Neuronal stem cell (in vitro differentiated cells): Measurements from ENCODE around the gene PRKACB.

Source experiments
- DNase-seq: peaks from one replicate; pipeline ENCODE4 v3.0.0-alpha.2; 2013; ENCODE audit warnings: low spot score
- H2AFZ ChIP-seq: one replicate; pipeline ENCODE4 v1.6.1; 2013; ENCODE audit warnings: mild to moderate bottlenecking, low read length, inconsistent platforms
- H2AK5ac ChIP-seq: 2 replicates; pipeline ENCODE4 v1.6.1; 2013; ENCODE audit warnings: low read depth, mild to moderate bottlenecking, inconsistent platforms, low read length, moderate library complexity, mixed read lengths
- H2BK120ac ChIP-seq: 2 replicates; pipeline ENCODE4 v1.6.1; 2013; ENCODE audit warnings: low read depth, mild to moderate bottlenecking, inconsistent platforms, low read length, moderate library complexity, mixed read lengths
- H2BK12ac ChIP-seq: one replicate; pipeline ENCODE4 v1.6.1; 2013; ENCODE audit warnings: low read length, inconsistent platforms
- H2BK15ac ChIP-seq: 2 replicates; pipeline ENCODE4 v1.6.1; 2013; ENCODE audit warnings: mild to moderate bottlenecking, low read length, inconsistent platforms, mixed read lengths
- H2BK5ac ChIP-seq: one replicate; pipeline ENCODE4 v1.6.1; 2013; ENCODE audit warnings: inconsistent platforms, mild to moderate bottlenecking, low read length, moderate library complexity
- H3K14ac ChIP-seq: one replicate; pipeline ENCODE4 v1.6.1; 2013; ENCODE audit warnings: low read length, inconsistent platforms
- H3K18ac ChIP-seq: 2 replicates; pipeline ENCODE4 v1.6.1; 2013; ENCODE audit warnings: low read length, inconsistent platforms
- H3K23ac ChIP-seq: 2 replicates; pipeline ENCODE4 v1.6.1; 2013; ENCODE audit warnings: low read depth, mild to moderate bottlenecking, mixed read lengths, low read length, inconsistent platforms; ENCODE audit not compliant: poor library complexity
- H3K27ac ChIP-seq: replicated peaks from 3 replicates; pipeline ENCODE4 v1.5.1; 2013; ENCODE audit warnings: low read length, inconsistent platforms
- H3K27me3 ChIP-seq, 3 experiments: 2 replicates each; pipeline ENCODE4 v1.6.1; 2013; ENCODE audit warnings: low read length in 3 of 3, mild to moderate bottlenecking in 2 of 3, inconsistent platforms in 1 of 3, low read depth in 1 of 3, mixed read lengths in 1 of 3, moderate library complexity in 1 of 3; ENCODE audit not compliant: control insufficient read depth in 3 of 3, insufficient read depth in 3 of 3
- H3K36me3 ChIP-seq, 2 donors: replicated peaks in 1 of 2; 2 replicates each; pipeline ENCODE4 v1.6.1; 2013; ENCODE audit warnings: low read length in 2 of 2; ENCODE audit not compliant: control insufficient read depth in 2 of 2, insufficient read depth in 2 of 2
- H3K4ac ChIP-seq: 2 replicates; pipeline ENCODE4 v1.6.1; 2013; ENCODE audit warnings: inconsistent platforms, mild to moderate bottlenecking, low read length, moderate library complexity
- H3K4me1 ChIP-seq, 2 donors: 1 replicate in 1 of 2; 2 replicates in 1 of 2; pipeline ENCODE4 v1.6.1; 2013; ENCODE audit warnings: low read length in 2 of 2, low read depth in 1 of 2; ENCODE audit not compliant: control insufficient read depth in 2 of 2, insufficient read depth in 1 of 2
- H3K4me2 ChIP-seq: one replicate; pipeline ENCODE4 v1.6.1; 2013; ENCODE audit warnings: mild to moderate bottlenecking, low read length, inconsistent platforms; ENCODE audit not compliant: insufficient read depth, poor library complexity, severe bottlenecking
- H3K4me3 ChIP-seq, 2 donors: 2 replicates each; pipeline ENCODE4 v1.5.1; 2013; ENCODE audit warnings: low read length in 2 of 2, mild to moderate bottlenecking in 2 of 2, inconsistent platforms in 1 of 2, moderate library complexity in 1 of 2
- H3K79me1 ChIP-seq: one replicate; pipeline ENCODE4 v1.6.1; 2013; ENCODE audit warnings: low read depth, mild to moderate bottlenecking, inconsistent platforms, low read length, moderate library complexity
- H3K9ac ChIP-seq: one replicate; pipeline ENCODE4 v1.6.1; 2013; ENCODE audit warnings: mild to moderate bottlenecking, low read depth, low read length, inconsistent platforms; ENCODE audit not compliant: poor library complexity
- H3K9me3 ChIP-seq, 2 donors: replicated peaks in 1 of 2; 2 replicates each; pipeline versions ENCODE3 to v1.6.1; 2013; ENCODE audit warnings: low read length in 2 of 2, mild to moderate bottlenecking in 2 of 2, inconsistent platforms in 1 of 2, low read depth in 1 of 2, mixed read lengths in 1 of 2, moderate library complexity in 1 of 2; ENCODE audit not compliant: control insufficient read depth in 2 of 2, insufficient read depth in 1 of 2
- H4K8ac ChIP-seq: one replicate; pipeline ENCODE4 v1.6.1; 2013; ENCODE audit warnings: low read depth, mild to moderate bottlenecking, inconsistent platforms, low read length, moderate library complexity
- H4K91ac ChIP-seq: one replicate; pipeline ENCODE4 v1.6.1; 2013; ENCODE audit warnings: low read length, low read depth, mild to moderate bottlenecking, inconsistent platforms; ENCODE audit not compliant: poor library complexity
- WGBS, 2 donors: extraction: QIAGEN DNeasy Blood & Tissue Kit; methylation state at CpG; one replicate each; pipeline ENCODE4 v1.1.7; 2013; ENCODE audit warnings: missing lambda C conversion rate in 2 of 2, mixed read lengths in 1 of 2; ENCODE audit not compliant: insufficient read length in 2 of 2, insufficient replicate concordance in 1 of 2; ENCODE audit errors: extremely low coverage in 2 of 2; 5-methylcytosine and 5-hydroxymethylcytosine counted together

The PRKACB gene

GRCh38 chr1:84155517-84155916 is 11.4 kb downstream of the PRKACB start:
- no peak overlapping the region for H3K14ac ChIP-seq
- no peaks in the 10 kb centered on the region for H3K27me3 ChIP-seq
- H2BK5ac ChIP-seq: no peak overlapping the region
- no peak overlapping the region for H3K18ac ChIP-seq
- H3K27ac ChIP-seq: no peak overlapping the region
- H4K91ac ChIP-seq: no peak overlapping the region
- no peak overlapping the region for H2BK15ac ChIP-seq
- H3K36me3 ChIP-seq: no peaks in the 10 kb centered on the region
- no peak for DNase-seq
- H3K9ac ChIP-seq: no peak overlapping the region
- no peaks in the 10 kb centered on the region for H3K79me1 ChIP-seq
- no peak overlapping the region for H2BK12ac ChIP-seq
- H2AFZ ChIP-seq: no peak overlapping the region
- no peak overlapping the region for H3K4ac ChIP-seq
- no peaks in the 10 kb centered on the region for H3K9me3 ChIP-seq
- H3K23ac ChIP-seq: no peak overlapping the region
- no peak overlapping the region for H3K4me2 ChIP-seq
- WGBS, 2 donors: no CpG with 5 or more reads among the region's 3 CpGs
- no peak overlapping the region for H3K4me3 ChIP-seq
- H3K4me1 ChIP-seq: no peaks in the 10 kb centered on the region
- H2AK5ac ChIP-seq: no peak overlapping the region
- no peak overlapping the region for H2BK120ac ChIP-seq
- H4K8ac ChIP-seq: no peak overlapping the region

DNA sequence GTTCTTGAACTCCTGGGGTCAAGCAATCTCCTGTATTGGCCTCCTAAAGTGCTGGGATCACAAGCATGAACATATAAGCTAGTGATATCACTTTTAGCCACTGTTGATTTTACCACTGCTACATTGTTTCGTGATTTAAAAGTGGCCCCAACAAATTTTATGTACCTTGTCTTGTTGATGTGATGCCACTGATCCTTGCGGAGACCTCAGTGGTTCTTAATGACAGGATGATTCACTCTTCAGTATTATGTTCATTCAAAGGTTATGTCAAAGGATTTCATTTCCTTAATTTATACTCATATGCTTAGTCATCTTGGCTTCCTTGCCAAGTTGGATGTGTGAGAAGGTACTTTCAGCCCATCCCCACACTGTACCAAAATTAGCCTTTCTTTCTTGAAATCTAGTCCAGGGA is 12.1 kb downstream of the PRKACB start:
- H3K36me3 ChIP-seq: no peaks in the 10 kb centered on the region
- no peak overlapping the region for H2BK120ac ChIP-seq
- H3K18ac ChIP-seq: no peak overlapping the region
- H3K79me1 ChIP-seq: no peaks in the 10 kb centered on the region
- H3K27ac ChIP-seq: no peak overlapping the region
- H2BK15ac ChIP-seq: no peak overlapping the region
- no peak overlapping the region for H3K4me2 ChIP-seq
- no peak overlapping the region for H2AK5ac ChIP-seq
- H3K9ac ChIP-seq: no peak overlapping the region
- no peak overlapping the region for H4K8ac ChIP-seq
- no peak overlapping the region for H4K91ac ChIP-seq
- H2BK12ac ChIP-seq: no peak overlapping the region
- DNase-seq: no peak
- H3K4me1 ChIP-seq: no peaks in the 10 kb centered on the region
- no peak overlapping the region for H3K4me3 ChIP-seq
- no peak overlapping the region for H3K4ac ChIP-seq
- no peak overlapping the region for H3K23ac ChIP-seq
- H2BK5ac ChIP-seq: no peak overlapping the region
- H2AFZ ChIP-seq: no peak overlapping the region
- no peaks in the 10 kb centered on the region for H3K27me3 ChIP-seq
- H3K9me3 ChIP-seq: no peaks in the 10 kb centered on the region
- WGBS, 2 donors: no CpG with 5 or more reads among the region's 2 CpGs
- no peak overlapping the region for H3K14ac ChIP-seq

- no peak overlapping the region for H3K9ac ChIP-seq
- H3K9me3 ChIP-seq: peaks cover 0 to 6% of the 10 kb centered on the region in 2 donors
- H3K14ac ChIP-seq: no peak overlapping the region
- H2AK5ac ChIP-seq: no peak overlapping the region
- no peak overlapping the region for H2BK12ac ChIP-seq
- no peaks in the 10 kb centered on the region for H3K27me3 ChIP-seq
- no peak overlapping the region for H3K4me3 ChIP-seq
- no peak overlapping the region for H3K23ac ChIP-seq
- no peak overlapping the region for H2BK5ac ChIP-seq
- no peak overlapping the region for H3K18ac ChIP-seq
- no peak overlapping the region for H2BK120ac ChIP-seq
- no peak for DNase-seq
- no peak overlapping the region for H2AFZ ChIP-seq
- no peak overlapping the region for H3K27ac ChIP-seq
- WGBS, 2 donors: no CpG with 5 or more reads among the region's 5 CpGs
- no peaks in the 10 kb centered on the region for H3K79me1 ChIP-seq
- no peak overlapping the region for H4K8ac ChIP-seq
- H3K4me2 ChIP-seq: no peak overlapping the region
- no peak overlapping the region for H4K91ac ChIP-seq
- H3K4ac ChIP-seq: no peak overlapping the region
- H3K36me3 ChIP-seq: no peaks in the 10 kb centered on the region
- H2BK15ac ChIP-seq: no peak overlapping the region
- no peaks in the 10 kb centered on the region for H3K4me1 ChIP-seq
Observed at GRCh38 chr1:84159533-84160240, 15.6 kb downstream of the PRKACB start.

- H3K9ac ChIP-seq: no peak overlapping the region
- no peak overlapping the region for H2BK120ac ChIP-seq
- no peak for DNase-seq
- no peak overlapping the region for H2BK12ac ChIP-seq
- no peak overlapping the region for H2AK5ac ChIP-seq
- H3K27ac ChIP-seq: no peak overlapping the region
- no peaks in the 10 kb centered on the region for H3K36me3 ChIP-seq
- no peak overlapping the region for H3K4me3 ChIP-seq
- no peak overlapping the region for H4K91ac ChIP-seq
- peaks cover 0 to 6% of the 10 kb centered on the region in 2 donors for H3K9me3 ChIP-seq
- no peak overlapping the region for H4K8ac ChIP-seq
- H2AFZ ChIP-seq: no peak overlapping the region
- no peak overlapping the region for H3K14ac ChIP-seq
- H3K4ac ChIP-seq: no peak overlapping the region
- H3K4me2 ChIP-seq: no peak overlapping the region
- no peak overlapping the region for H3K23ac ChIP-seq
- H3K79me1 ChIP-seq: no peaks in the 10 kb centered on the region
- no peaks in the 10 kb centered on the region for H3K4me1 ChIP-seq
- H2BK15ac ChIP-seq: no peak overlapping the region
- WGBS, 2 donors: no CpG with 5 or more reads among the region's 2 CpGs
- H3K18ac ChIP-seq: no peak overlapping the region
- H3K27me3 ChIP-seq: no peaks in the 10 kb centered on the region
- H2BK5ac ChIP-seq: no peak overlapping the region
Observed at GRCh38 chr1:84162295-84162694, 18.2 kb downstream of the PRKACB start.
